ENCODE data around the gene MDH1B.

DNA sequence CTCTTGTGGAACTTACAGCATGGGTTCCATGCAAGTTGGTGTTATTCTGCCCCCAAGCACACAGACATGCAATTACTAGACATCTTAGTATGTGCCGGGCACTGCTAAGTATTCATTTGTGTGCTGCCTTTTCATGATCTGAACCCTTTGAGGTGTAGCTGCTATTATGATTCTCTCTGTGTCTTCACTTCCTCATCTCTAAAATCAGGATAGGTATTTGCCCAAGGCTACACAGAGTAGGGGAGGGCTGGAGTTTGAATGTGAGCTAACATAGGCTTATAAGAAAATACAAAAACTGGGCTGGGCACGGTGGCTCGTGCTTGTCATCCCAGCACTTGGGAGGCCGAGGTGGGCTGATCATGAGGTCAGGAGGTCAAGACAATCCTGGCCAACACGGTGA, 27.5 kb upstream of the MDH1B start:
- TF ChIP-seq, protein P1, sequence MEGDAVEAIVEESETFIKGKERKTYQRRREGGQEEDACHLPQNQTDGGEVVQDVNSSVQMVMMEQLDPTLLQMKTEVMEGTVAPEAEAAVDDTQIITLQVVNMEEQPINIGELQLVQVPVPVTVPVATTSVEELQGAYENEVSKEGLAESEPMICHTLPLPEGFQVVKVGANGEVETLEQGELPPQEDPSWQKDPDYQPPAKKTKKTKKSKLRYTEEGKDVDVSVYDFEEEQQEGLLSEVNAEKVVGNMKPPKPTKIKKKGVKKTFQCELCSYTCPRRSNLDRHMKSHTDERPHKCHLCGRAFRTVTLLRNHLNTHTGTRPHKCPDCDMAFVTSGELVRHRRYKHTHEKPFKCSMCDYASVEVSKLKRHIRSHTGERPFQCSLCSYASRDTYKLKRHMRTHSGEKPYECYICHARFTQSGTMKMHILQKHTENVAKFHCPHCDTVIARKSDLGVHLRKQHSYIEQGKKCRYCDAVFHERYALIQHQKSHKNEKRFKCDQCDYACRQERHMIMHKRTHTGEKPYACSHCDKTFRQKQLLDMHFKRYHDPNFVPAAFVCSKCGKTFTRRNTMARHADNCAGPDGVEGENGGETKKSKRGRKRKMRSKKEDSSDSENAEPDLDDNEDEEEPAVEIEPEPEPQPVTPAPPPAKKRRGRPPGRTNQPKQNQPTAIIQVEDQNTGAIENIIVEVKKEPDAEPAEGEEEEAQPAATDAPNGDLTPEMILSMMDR (IDR thresholded peaks at IDR 0.05): no peak
- no peak for TF ChIP-seq POLR2AphosphoS5 (IDR thresholded peaks at IDR 0.05; ENCODE audit: low read depth, low read length)
